HepG2 (cell line): Measurements from ENCODE around the gene MTCL1. TPM values are rescaled to one million over a fixed set of nuclear protein-coding genes. Genes with fewer than 3 reads are reported as not detected.

ENCODE experiments used
- ATAC-seq: fragments of 200-7000 bp; cut with Tn5 transposase; 3 replicates; pipeline ENCODE4 v1.9.1; 2020; ENCODE audit warnings: mild to moderate bottlenecking, moderate library complexity
- BruUV-seq: library from RNA; stranded (reverse); fragments of 400-500 nt; replicated peaks from 2 replicates; lab custom pipeline; 2021; lab: Mats Ljungman, UMichigan
- CTCF ChIA-PET: fragments of 300-600 bp; formaldehyde crosslinking; extraction: SDS; loops from one replicate; lab custom pipeline; 2021; ENCODE audit warnings: low total read pairs, inconsistent platforms, low intra/inter-chr PET ratio; lab: Yijun Ruan, JAX
- POLR2A ChIA-PET: fragments of 350-600 bp; sonication (Branson Sonifier 250); formaldehyde crosslinking; loops from one replicate; lab custom pipeline; 2020; ENCODE audit warnings: antibody characterized with exemption, inconsistent platforms; lab: Yijun Ruan, JAX
- DNase-seq: peaks from one replicate; pipeline ENCODE4 v3.0.0-alpha.2; 2015; ENCODE audit warnings: low spot score
- FAIRE-seq: peaks from 3 replicates; lab custom pipeline; 2011; peaks lifted over from hg19 to GRCh38; lab: Jason Lieb, UNC
- H2AFZ ChIP-seq: one replicate; pipeline ENCODE4 v1.6.1; 2011; ENCODE audit warnings: low read length, inconsistent platforms
- H3K27ac ChIP-seq: fragments of 300-600 bp; 3 replicates; pipeline ENCODE4 v1.8.0; 2011; ENCODE audit warnings: mixed run types, mild to moderate bottlenecking, mixed read lengths, low read length, inconsistent platforms; ENCODE audit not compliant: insufficient read depth; ENCODE audit errors: extremely low read length
- H3K27me3 ChIP-seq, 2 experiments: fragments of 200-600 bp in 1 of 2; 2 replicates in 1 of 2; 3 replicates in 1 of 2; pipeline versions ENCODE4 v1.6.0 to v1.8.0; 2011; ENCODE audit warnings: low read length in 2 of 2, mild to moderate bottlenecking in 2 of 2, moderate library complexity in 2 of 2, inconsistent platforms in 1 of 2; ENCODE audit not compliant: insufficient read depth in 2 of 2, control insufficient read depth in 1 of 2
- H3K36me3 ChIP-seq, 2 experiments: fragments of 200-600 bp in 1 of 2; replicated peaks in 1 of 2; 2 replicates in 1 of 2; 3 replicates in 1 of 2; pipeline versions ENCODE4 v1.5.1 to v1.8.0; 2011; ENCODE audit warnings: low read length in 2 of 2, inconsistent platforms in 1 of 2; ENCODE audit not compliant: insufficient read depth in 2 of 2, control insufficient read depth in 1 of 2
- H3K4me1 ChIP-seq: 2 replicates; pipeline ENCODE4 v1.5.1; 2012; ENCODE audit warnings: low read length, inconsistent platforms; ENCODE audit not compliant: insufficient read depth
- H3K4me2 ChIP-seq: 2 replicates; pipeline ENCODE4 v1.6.0; 2011; ENCODE audit warnings: low read depth, low read length, inconsistent platforms
- H3K4me3 ChIP-seq, 3 experiments: fragments of 200-600 bp in 1 of 3; sonication (generic), shearing (Covaris generic) in 1 of 3; replicated peaks in 1 of 3; 2 replicates each; pipeline ENCODE4 v1.5.1; 2011 to 2016; ENCODE audit warnings: low read length in 3 of 3, inconsistent platforms in 2 of 3, low read depth in 2 of 3, mild to moderate bottlenecking in 2 of 3, control low read depth in 1 of 3, mixed read lengths in 1 of 3; ENCODE audit not compliant: insufficient read depth in 1 of 3
- H3K79me2 ChIP-seq: one replicate; pipeline ENCODE4 v1.6.1; 2011; ENCODE audit warnings: low read length, inconsistent platforms; ENCODE audit not compliant: insufficient read depth
- H3K9ac ChIP-seq: 2 replicates; pipeline ENCODE4 v1.6.0; 2011; ENCODE audit warnings: mild to moderate bottlenecking, low read depth, low read length, inconsistent platforms; ENCODE audit not compliant: insufficient read depth
- H3K9me3 ChIP-seq: 2 replicates; pipeline ENCODE4 v1.5.1; 2012; ENCODE audit warnings: mild to moderate bottlenecking, low read length
- H4K20me1 ChIP-seq: 2 replicates; pipeline ENCODE4 v1.6.0; 2011; ENCODE audit warnings: inconsistent platforms, mild to moderate bottlenecking, low read length, moderate library complexity; ENCODE audit not compliant: insufficient read depth
- ATF3 ChIP-seq: sonication (generic); formaldehyde crosslinking; IDR thresholded peaks from 2 replicates; pipeline ENCODE4 v1.4.0; 2020; ENCODE audit warnings: missing genetic modification reagents
- CBX2 ChIP-seq, 2 experiments: fragments of 200-600 bp in 1 of 2; sonication (generic); formaldehyde crosslinking in 1 of 2; IDR thresholded peaks; 2 replicates each; pipeline versions ENCODE4 v1.7.0 to v1.8.1; 2018 to 2022; ENCODE audit warnings: low read depth in 2 of 2, low read length in 1 of 2, mild to moderate bottlenecking in 1 of 2, missing genetic modification reagents in 1 of 2
- FOSL2 ChIP-seq: sonication (generic); formaldehyde crosslinking; IDR thresholded peaks from 2 replicates; pipeline ENCODE4 v1.4.0; 2020; ENCODE audit warnings: missing genetic modification reagents
- FOXP1 ChIP-seq, 2 experiments: fragments of 450-650 bp in 1 of 2; IDR thresholded peaks; 2 replicates each; pipeline ENCODE4 v1.6.1; 2017 to 2018; ENCODE audit warnings: antibody characterized with exemption in 1 of 2
- IRX3 ChIP-seq: sonication (generic); formaldehyde crosslinking; IDR thresholded peaks from 2 replicates; pipeline ENCODE4 v1.8.1; 2023; ENCODE audit warnings: mild to moderate bottlenecking, low read depth, missing genetic modification reagents, borderline replicate concordance
- NFE2L2 ChIP-seq: fragments of 150-350 bp; IDR thresholded peaks from 2 replicates; pipeline ENCODE4 v1.6.1; 2014; ENCODE audit warnings: low read length
- POLR2A ChIP-seq, 2 experiments: IDR thresholded peaks; 2 replicates each; pipeline ENCODE4 v1.6.1; 2011; ENCODE audit warnings: low read depth in 2 of 2, low read length in 2 of 2, mild to moderate bottlenecking in 1 of 2, moderate library complexity in 1 of 2; ENCODE audit not compliant: insufficient read depth in 1 of 2
- SP1 ChIP-seq, 2 experiments: fragments of 450-650 bp in 1 of 2; sonication (generic) in 1 of 2; formaldehyde crosslinking in 1 of 2; IDR thresholded peaks; 2 replicates each; pipeline versions ENCODE4 v1.4.0 to v1.6.1; 2016 to 2020; ENCODE audit warnings: missing genetic modification reagents in 1 of 2
- TEAD2 ChIP-seq: sonication (generic); formaldehyde crosslinking; IDR thresholded peaks from 2 replicates; pipeline ENCODE4 v1.9.0; 2021; ENCODE audit warnings: missing genetic modification reagents
- ZNF20 ChIP-seq: sonication (generic); formaldehyde crosslinking; IDR thresholded peaks from 2 replicates; pipeline ENCODE4 v1.4.0; 2020; ENCODE audit warnings: mild to moderate bottlenecking, moderate library complexity, missing genetic modification reagents
- ZNF235 ChIP-seq: sonication (generic); formaldehyde crosslinking; IDR thresholded peaks from 2 replicates; pipeline ENCODE4 v1.8.1; 2023; ENCODE audit warnings: mild to moderate bottlenecking, missing genetic modification reagents, borderline replicate concordance
- ZNF460 ChIP-seq: sonication (generic); formaldehyde crosslinking; IDR thresholded peaks from 2 replicates; pipeline ENCODE4 v1.5.1; 2020; ENCODE audit warnings: missing genetic modification reagents, mild to moderate bottlenecking, borderline replicate concordance
- ZNF883 ChIP-seq: sonication (generic); formaldehyde crosslinking; IDR thresholded peaks from 2 replicates; pipeline ENCODE4 v1.5.1; 2020; ENCODE audit warnings: mild to moderate bottlenecking, missing genetic modification reagents; ENCODE audit errors: not compliant biosample characterization
- WGBS: methylation state at CpG from one replicate; pipeline ENCODE4 v1.1.6; 2017; ENCODE audit warnings: low lambda C conversion rate; 5-methylcytosine and 5-hydroxymethylcytosine counted together
- in situ Hi-C: cut with HindIII; loops from 2 replicates; pipeline ENCODE4 v1.10.0; 2017; ENCODE audit warnings: low pct_unique_long_range_greater_than_20kb; ENCODE audit not compliant: extremely low pct_ligation_motif_present
- intact Hi-C: fragments of 100-400 bp; cut with micrococcal nuclease; formaldehyde crosslinking; loops from one replicate; pipeline ENCODE4 v1.10.0; 2022; ENCODE audit not compliant: unreplicated experiment
- polyA plus RNA-seq, 8 experiments: library from polyadenylated mRNA; depleted of rRNA in 3 of 8; stranded (reverse) in 7 of 8; unstranded in 1 of 8; fragments of >200 nt; fragmentation: Illumina TruSeq in 4 of 8; extraction: Trizol in 4 of 8; gene quantifications; 2 replicates each; pipeline versions ENCODE4 v1.2.1 to v1.2.3, GENCODE V29; 2011 to 2016; ENCODE audit warnings: low read depth in 4 of 8, missing spikeins in 1 of 8, mixed read lengths in 1 of 8; ENCODE audit not compliant: insufficient read depth in 1 of 8
- total RNA-seq, 5 experiments: library from RNA; depleted of rRNA; stranded (reverse); fragments of >200 nt; fragmentation: Illumina TruSeq; extraction: Trizol; gene quantifications; 2 replicates each; pipeline ENCODE4 v1.2.3, GENCODE V29; 2016; ENCODE audit warnings: low read depth in 1 of 5
- TF ChIP-seq, protein P1 (sequence below): sonication (generic); formaldehyde crosslinking; IDR thresholded peaks from 2 replicates; pipeline ENCODE4 v1.5.1; 2020; ENCODE audit warnings: mild to moderate bottlenecking, missing genetic modification reagents, borderline replicate concordance
- TF ChIP-seq, protein P2 (sequence below): sonication (generic); formaldehyde crosslinking; IDR thresholded peaks from 2 replicates; pipeline ENCODE4 v1.4.0; 2020; ENCODE audit warnings: missing genetic modification reagents, mild to moderate bottlenecking, borderline replicate concordance

The MTCL1 gene
- total and polyA plus RNA-seq, 2 of the 13 experiments (the other 11 are each of a cell fraction or from before 2014, with no cell fraction given) = 3.1 to 3.2 TPM

- H3K27ac ChIP-seq = no peak overlapping the region
- H3K4me2 ChIP-seq = no peak overlapping the region
- peaks cover 0 to 2% of the 10 kb centered on the region in 2 experiments; a peak in 1 of 5 replicates for H3K27me3 ChIP-seq
- H2AFZ ChIP-seq = no peak overlapping the region
- no peak overlapping the region for H3K9ac ChIP-seq
- H3K36me3 ChIP-seq = no peaks in the 10 kb centered on the region
- TF ChIP-seq FOXP1 (IDR thresholded peaks at IDR 0.05) (no peak), FOXP1 (CRISPR knock-in tag; IDR thresholded peaks at IDR 0.05) (peak; percentile 46; the same call in 1 of the 2 replicates), TEAD2 (CRISPR knock-in tag) (no peak), ZNF460 (CRISPR knock-in tag) (no peak), IRX3 (no peak), ZNF883 (no peak), ZNF20 (CRISPR knock-in tag) (no peak), FOSL2 (CRISPR knock-in tag) (0 out of 2 replicates have a peak, but pooled peaks have one; percentile 32), ZNF235 (CRISPR knock-in tag) (no peak), POLR2A (IDR thresholded peaks at IDR 0.05; ENCODE audit: insufficient read depth in 1 of 2, low read depth in 2 of 2, low read length in 2 of 2) (no peak), ATF3 (CRISPR knock-in tag) (no peak), CBX2 (IDR thresholded peaks at IDR 0.05; ENCODE audit: low read depth, low read length) (no peak), CBX2 (CRISPR knock-in tag; IDR thresholded peaks at IDR 0.05; ENCODE audit: low read depth) (no peak), NFE2L2 (peak; percentile 29; the same call in 1 of the 2 replicates), SP1 (IDR thresholded peaks at IDR 0.05) (no peak), SP1 (CRISPR knock-in tag; IDR thresholded peaks at IDR 0.05) (no peak)
- TF ChIP-seq, protein P1, sequence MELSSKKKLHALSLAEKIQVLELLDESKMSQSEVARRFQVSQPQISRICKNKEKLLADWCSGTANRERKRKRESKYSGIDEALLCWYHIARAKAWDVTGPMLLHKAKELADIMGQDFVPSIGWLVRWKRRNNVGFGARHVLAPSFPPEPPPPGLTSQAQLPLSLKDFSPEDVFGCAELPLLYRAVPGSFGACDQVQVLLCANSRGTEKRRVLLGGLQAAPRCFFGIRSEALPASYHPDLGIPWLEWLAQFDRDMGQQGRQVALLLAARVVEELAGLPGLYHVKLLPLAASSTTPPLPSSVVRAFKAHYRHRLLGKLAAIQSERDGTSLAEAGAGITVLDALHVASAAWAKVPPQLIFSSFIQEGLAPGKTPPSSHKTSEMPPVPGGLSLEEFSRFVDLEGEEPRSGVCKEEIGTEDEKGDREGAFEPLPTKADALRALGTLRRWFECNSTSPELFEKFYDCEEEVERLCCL (CRISPR knock-in tag) = no peak
- TF ChIP-seq, protein P2, sequence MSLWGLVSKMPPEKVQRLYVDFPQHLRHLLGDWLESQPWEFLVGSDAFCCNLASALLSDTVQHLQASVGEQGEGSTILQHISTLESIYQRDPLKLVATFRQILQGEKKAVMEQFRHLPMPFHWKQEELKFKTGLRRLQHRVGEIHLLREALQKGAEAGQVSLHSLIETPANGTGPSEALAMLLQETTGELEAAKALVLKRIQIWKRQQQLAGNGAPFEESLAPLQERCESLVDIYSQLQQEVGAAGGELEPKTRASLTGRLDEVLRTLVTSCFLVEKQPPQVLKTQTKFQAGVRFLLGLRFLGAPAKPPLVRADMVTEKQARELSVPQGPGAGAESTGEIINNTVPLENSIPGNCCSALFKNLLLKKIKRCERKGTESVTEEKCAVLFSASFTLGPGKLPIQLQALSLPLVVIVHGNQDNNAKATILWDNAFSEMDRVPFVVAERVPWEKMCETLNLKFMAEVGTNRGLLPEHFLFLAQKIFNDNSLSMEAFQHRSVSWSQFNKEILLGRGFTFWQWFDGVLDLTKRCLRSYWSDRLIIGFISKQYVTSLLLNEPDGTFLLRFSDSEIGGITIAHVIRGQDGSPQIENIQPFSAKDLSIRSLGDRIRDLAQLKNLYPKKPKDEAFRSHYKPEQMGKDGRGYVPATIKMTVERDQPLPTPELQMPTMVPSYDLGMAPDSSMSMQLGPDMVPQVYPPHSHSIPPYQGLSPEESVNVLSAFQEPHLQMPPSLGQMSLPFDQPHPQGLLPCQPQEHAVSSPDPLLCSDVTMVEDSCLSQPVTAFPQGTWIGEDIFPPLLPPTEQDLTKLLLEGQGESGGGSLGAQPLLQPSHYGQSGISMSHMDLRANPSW (CRISPR knock-in tag) = no peak
- H3K4me1 ChIP-seq = no peaks in the 10 kb centered on the region
- ATAC-seq (no peak; the same call in 2 of the 3 replicates), DNase-seq (no peak), FAIRE-seq (no peak)
- intact Hi-C loops (no loop called here), in situ Hi-C loops (no loop called here)
- 50% methylated on average over 9 of the region's 9 CpGs for WGBS
- H3K79me2 ChIP-seq = no peaks in the 10 kb centered on the region
- H4K20me1 ChIP-seq = no peaks in the 10 kb centered on the region
- H3K9me3 ChIP-seq = no peaks in the 10 kb centered on the region; the same call in 1 of the 2 replicates
- ChIA-PET CTCF (no interaction called here), POLR2A (no interaction called here)
- no TSS peak for BruUV-seq
- H3K4me3 ChIP-seq = no peak overlapping the region
Measured at GRCh38 chr18:8673256-8674209, 31.8 kb upstream of the MTCL1 start.
